HUES64 (cell line): ENCODE measurements around the gene LIMS4.
"Not testable (repeated sequence)": the region's sequence is repeated elsewhere in the genome, so short reads cannot be mapped to it uniquely, and the experiment has no call there.

Experiments
- H3K27ac ChIP-seq: 2 replicates; pipeline ENCODE4 v1.7.0; 2013; ENCODE audit warnings: low read depth, low read length, inconsistent platforms
- H3K27me3 ChIP-seq: 2 replicates; pipeline ENCODE4 v1.6.1; 2013; ENCODE audit warnings: mild to moderate bottlenecking, low read length; ENCODE audit not compliant: insufficient read depth
- H3K36me3 ChIP-seq: 2 replicates; pipeline ENCODE4 v1.6.1; 2013; ENCODE audit warnings: mild to moderate bottlenecking, low read length; ENCODE audit not compliant: insufficient read depth
- H3K4me1 ChIP-seq: 2 replicates; pipeline ENCODE4 v1.6.1; 2013; ENCODE audit warnings: mild to moderate bottlenecking, low read length, moderate library complexity; ENCODE audit not compliant: insufficient read depth
- H3K4me3 ChIP-seq: 2 replicates; pipeline ENCODE4 v1.5.1; 2013; ENCODE audit warnings: mild to moderate bottlenecking, low read length, moderate library complexity
- H3K9ac ChIP-seq: 2 replicates; pipeline ENCODE4 v1.6.1; 2013; ENCODE audit warnings: mild to moderate bottlenecking, low read depth, low read length
- H3K9me3 ChIP-seq: 2 replicates; pipeline ENCODE4 v1.6.1; 2013; ENCODE audit warnings: low read depth, low read length; ENCODE audit not compliant: insufficient read depth
- WGBS: fragments of 150-250, 120-280 bp; methylation state at CpG from one replicate; pipeline ENCODE4 v1.1.7; 2013; ENCODE audit warnings: missing lambda C conversion rate; 5-methylcytosine and 5-hydroxymethylcytosine counted together

Gene LIMS4

DNA sequence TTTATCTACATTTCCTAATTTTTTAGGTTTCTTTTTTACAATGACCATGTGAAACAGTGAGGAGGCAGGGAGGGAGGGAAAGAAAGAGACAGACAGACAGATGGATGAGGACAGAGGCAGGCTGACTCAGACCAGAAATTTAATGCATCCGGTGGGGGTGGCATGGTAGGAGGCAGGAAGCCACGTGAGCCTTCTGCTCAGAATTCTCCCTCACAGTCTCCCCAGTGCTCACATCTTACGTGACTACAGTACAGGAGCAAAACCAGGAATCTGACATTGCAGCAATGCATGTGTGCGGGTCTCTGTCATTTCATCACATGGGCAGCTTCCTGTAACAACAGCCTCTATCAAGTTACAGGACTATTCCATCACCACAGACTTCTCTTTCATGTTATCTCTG, 2.3 kb upstream of the LIMS4 start:
- H3K9me3 ChIP-seq, H3K36me3 ChIP-seq, H3K27ac ChIP-seq, H3K27me3 ChIP-seq, H3K4me1 ChIP-seq, H3K4me3 ChIP-seq, H3K9ac ChIP-seq: not testable (repeated sequence)
- WGBS, result no CpG with 5 or more reads among the region's 4 CpGs

DNA sequence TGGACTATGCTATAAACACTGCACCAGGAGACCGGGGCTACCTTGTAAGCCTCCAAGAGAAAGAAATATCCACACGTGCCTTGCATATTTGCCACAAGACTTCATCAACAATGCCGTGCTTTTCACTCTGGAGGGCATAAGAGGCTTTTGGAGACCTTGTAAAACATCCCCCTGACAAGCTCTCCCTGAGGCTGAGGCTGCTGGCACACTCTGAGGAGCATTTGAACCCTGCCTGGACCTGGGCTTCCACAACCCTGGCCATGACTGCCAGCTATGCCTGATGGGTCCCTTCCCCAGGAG, 393 bp upstream of the LIMS4 start:
- WGBS, result no CpG with 5 or more reads among the region's 3 CpGs
- not testable (repeated sequence) for H3K27me3 ChIP-seq

DNA sequence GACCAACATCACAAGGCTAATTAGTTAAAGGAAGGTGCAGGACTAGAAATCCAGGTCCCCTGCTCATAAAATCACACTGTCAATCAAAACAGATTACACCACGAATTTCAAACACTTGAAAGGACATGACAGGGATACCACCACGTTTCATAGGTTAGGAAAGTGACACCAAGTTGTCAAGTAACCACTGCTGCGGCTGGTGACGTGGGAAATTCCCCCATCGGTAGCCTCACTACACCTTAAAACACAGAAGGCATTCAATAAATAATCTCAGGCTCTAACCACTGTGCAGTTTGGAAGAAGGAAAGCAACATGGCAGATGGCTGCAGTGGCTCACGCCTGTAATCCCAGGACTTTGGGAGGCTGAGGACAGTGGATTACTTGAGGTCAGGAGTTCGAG, 3.7 kb downstream of the LIMS4 start:
- H3K9me3 ChIP-seq, H3K27ac ChIP-seq, H3K9ac ChIP-seq, H3K36me3 ChIP-seq, H3K4me1 ChIP-seq, H3K27me3 ChIP-seq, H3K4me3 ChIP-seq: not testable (repeated sequence)
- WGBS, result no CpG with 5 or more reads among the region's 7 CpGs

More for the DNA sequence above, 393 bp upstream of the LIMS4 start:
- H3K27ac ChIP-seq, H3K9ac ChIP-seq, H3K9me3 ChIP-seq, H3K4me3 ChIP-seq, H3K36me3 ChIP-seq, H3K4me1 ChIP-seq: not testable (repeated sequence)

DNA sequence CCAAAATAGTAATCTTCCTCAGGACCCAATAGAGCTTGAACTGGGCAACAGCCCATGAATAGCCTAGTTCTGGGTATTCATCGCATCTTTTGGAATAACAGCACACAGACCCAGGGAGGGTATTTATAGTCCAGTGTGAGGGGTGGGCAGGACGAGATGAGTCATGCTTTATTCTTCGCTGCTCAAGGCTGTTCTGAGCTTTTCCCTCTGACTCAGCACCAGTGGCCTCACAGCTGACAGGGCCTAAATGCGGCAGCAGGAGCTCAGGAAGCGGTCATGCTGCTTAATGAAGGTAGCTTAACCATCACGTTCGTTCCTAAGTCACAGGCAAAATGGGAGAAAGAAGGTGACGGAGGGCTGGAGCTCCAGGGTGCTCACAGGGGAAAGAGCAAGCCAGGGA, 7.3 kb downstream of the LIMS4 start:
- H3K27ac ChIP-seq, H3K9ac ChIP-seq, H3K9me3 ChIP-seq, H3K4me1 ChIP-seq, H3K4me3 ChIP-seq, H3K36me3 ChIP-seq, H3K27me3 ChIP-seq: not testable (repeated sequence)
- no CpG with 5 or more reads among the region's 8 CpGs for WGBS

DNA sequence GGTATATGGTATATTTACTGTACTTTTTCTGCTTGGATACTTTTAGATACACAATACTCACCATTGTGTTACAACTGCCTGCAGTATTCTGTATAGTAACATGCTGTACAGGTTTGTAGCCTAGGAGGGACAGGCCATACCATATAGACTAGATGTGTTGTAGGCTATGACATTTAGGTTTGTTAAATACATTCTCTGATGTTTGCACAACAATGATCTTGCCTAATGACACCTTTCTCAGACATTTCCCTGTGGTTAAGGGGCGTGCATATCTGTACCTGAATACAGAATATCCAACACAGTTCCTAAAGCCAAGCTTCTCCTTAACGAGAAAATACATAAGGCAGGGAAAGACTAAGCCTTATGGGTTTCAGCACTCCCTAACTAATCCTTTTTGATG, 10.2 kb downstream of the LIMS4 start:
- not testable (repeated sequence) for H3K9ac ChIP-seq, H3K27ac ChIP-seq, H3K4me1 ChIP-seq, H3K27me3 ChIP-seq, H3K9me3 ChIP-seq, H3K4me3 ChIP-seq, H3K36me3 ChIP-seq
- no CpG with 5 or more reads among the region's 2 CpGs for WGBS

DNA sequence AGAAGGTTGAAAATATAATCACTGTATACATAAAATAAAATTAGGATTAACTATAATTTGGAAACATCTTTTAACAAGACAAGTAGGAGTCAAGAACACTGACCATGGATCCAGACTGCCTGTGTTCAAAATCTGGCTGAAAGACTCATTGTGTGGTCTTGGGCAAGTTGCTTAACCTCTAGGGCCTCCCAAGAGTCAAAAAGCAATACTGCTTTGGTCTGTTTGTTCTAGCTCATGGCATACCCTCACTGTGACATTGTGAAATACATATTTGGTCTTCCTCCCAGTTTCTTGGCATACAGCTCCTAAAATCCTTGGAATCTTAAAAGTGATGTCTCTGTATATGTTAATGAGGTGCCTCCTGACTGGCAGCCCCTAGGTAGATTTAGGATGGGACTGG, 12.3 kb downstream of the LIMS4 start:
- H3K4me3 ChIP-seq, H3K9ac ChIP-seq, H3K36me3 ChIP-seq, H3K27me3 ChIP-seq, H3K4me1 ChIP-seq, H3K27ac ChIP-seq, H3K9me3 ChIP-seq: not testable (repeated sequence)

DNA sequence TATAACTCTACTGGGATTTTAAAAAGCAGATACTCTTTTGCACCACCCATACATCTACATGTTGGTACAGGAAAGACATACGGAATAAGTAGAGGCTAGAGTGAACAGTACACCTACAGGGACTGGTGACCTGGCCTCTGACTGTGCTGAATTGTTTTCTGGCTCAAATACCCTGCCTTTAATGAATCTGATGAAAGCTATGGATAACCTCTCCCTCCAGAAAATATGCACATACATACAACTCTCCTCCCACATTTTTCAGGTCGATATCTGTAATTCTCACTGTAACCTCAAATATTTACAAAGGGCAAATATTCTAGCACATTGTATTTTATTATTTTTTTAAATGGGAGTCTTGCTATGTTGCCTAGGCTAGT, 15.4 kb downstream of the LIMS4 start:
- not testable (repeated sequence) for H3K27ac ChIP-seq
- WGBS, result no CpG with 5 or more reads among the region's 2 CpGs

DNA sequence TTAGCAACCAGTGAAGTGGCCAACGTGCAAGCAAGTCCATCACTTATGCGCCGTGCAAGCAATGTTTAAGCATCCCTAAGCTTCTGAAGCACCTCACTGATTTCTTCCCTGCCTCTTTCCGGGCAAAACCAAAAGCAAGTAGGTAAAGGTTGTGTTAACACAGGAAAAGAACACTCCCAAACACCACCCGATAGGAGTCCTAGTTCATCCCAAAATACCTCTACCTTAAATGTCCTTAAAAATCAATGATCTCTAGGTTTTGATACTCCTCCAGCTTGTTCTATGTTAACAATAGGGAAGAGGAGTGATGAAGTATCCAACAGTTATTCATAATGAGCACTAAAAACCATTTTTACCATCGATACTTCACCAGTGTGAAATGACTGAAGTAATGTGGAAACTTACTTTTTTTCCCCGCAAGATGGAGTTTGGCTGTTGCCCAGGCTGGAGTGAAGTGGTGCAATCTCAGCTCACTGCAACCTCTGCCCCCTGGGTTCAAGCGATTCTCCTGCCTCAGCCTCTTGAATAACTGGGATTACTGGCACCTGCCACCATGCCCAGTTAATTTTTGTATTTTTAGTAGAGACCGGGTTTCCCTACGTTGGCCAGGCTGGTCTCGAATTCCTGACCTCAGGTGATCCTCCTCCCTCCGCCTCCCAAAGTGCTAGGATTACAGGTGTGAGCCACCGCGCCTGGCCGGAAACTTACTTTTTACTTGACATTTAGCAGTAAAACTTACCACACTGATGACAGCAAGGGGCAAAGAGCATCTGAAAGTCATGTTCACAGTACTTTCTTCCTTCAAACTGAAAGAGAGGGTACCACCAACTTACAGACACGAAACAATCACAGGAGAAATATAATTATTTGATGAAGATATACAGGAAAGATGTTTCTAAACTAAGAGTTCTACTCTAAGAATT, 16.1 kb downstream of the LIMS4 start:
- WGBS, result no CpG with 5 or more reads among the region's 16 CpGs
- H3K4me1 ChIP-seq, H3K9me3 ChIP-seq, H3K4me3 ChIP-seq, H3K36me3 ChIP-seq, H3K27ac ChIP-seq, H3K9ac ChIP-seq, H3K27me3 ChIP-seq: not testable (repeated sequence)

More for the DNA sequence above, 15.4 kb downstream of the LIMS4 start:
- not testable (repeated sequence) for H3K9me3 ChIP-seq, H3K4me1 ChIP-seq, H3K9ac ChIP-seq, H3K36me3 ChIP-seq, H3K4me3 ChIP-seq, H3K27me3 ChIP-seq

DNA sequence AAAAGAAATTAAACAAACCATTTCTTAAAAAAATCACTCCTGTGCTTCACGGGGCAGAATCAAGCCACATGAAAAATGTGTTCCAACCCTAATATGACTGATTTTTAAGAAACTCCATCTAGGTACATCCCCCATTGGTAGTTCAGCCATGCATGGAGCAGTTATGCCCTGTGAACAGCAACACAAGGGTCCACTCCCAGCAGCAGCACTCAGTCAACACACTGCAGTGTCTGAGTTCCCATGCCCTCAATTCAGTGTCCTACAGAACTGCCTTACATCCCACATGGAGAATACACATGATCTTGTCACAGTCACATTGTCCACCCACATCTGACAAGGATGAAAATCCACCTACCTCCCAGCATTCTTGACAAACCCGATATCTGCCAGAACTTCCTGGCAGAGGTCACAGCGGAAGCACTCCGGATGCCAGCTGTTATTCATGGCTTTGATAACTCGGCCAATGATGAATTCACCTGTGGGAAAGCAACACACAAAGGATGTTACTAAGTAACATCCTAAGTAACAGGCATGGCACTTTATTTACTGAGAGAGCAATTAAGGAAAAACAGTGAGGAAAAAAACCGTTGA, 17.4 kb downstream of the LIMS4 start:
- not testable (repeated sequence) for H3K27ac ChIP-seq, H3K9ac ChIP-seq, H3K27me3 ChIP-seq, H3K4me3 ChIP-seq, H3K4me1 ChIP-seq, H3K9me3 ChIP-seq, H3K36me3 ChIP-seq
- WGBS, result no CpG with 5 or more reads among the region's 6 CpGs

DNA sequence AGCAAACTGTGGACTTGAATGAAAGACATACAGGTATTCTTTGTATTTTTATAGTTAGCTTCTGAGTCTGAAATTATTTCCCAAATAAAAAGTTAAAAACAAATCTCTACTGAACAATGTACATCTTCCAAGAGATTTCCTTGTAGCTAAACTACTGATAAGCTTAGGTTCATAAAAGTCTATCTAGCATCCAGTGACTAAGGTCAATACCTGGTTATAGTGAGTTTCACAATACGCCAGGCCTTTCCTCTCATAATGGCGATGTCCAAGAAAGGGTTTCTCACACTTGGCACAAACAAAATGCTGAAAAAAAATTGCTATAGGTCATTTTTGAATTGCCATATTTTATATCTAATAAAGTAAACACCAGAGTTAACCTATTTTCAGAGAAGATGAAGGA, 21.7 kb downstream of the LIMS4 start:
- H3K9me3 ChIP-seq, H3K27ac ChIP-seq, H3K4me1 ChIP-seq, H3K9ac ChIP-seq, H3K27me3 ChIP-seq, H3K4me3 ChIP-seq, H3K36me3 ChIP-seq: not testable (repeated sequence)
- WGBS, result no CpG with 5 or more reads among the region's 2 CpGs

DNA sequence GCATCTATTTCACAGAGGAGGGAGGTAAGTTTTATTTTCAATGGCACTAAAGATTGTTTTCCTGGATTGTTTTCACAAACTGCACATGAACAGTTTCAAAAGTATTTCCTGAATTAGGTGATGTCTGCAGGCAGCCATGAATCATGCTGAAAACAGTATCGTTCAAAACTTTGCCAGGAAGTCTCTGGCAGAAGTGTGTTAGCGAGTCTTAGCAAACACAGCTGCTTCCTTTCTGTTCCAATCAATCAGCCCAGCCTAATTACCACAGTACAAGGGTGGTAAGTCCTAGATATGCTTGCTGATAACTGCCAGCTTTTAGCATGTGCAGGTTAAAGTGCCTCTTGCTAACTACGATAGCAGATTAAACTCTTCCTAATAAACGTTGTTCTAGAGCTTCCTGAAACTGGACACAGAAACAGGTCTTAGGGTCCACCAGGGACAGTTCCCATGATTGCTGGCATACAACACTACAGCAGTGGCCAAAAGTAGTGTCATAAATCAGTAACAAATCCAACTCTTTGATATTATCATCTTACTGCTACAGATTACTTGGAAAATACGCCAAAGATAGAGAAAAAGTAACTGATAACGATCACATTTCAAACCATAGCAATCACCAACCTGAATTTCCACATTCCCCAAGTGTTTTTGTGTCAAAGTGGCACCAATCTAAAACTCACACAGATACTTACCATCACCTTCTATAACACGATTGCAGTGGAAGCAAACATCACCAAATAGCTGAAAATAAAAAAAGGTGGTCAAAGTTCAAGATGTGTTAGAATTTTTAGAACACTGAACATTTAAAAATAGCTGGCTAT, 23.3 kb downstream of the LIMS4 start:
- not testable (repeated sequence) for H3K4me3 ChIP-seq, H3K9me3 ChIP-seq, H3K4me1 ChIP-seq, H3K27me3 ChIP-seq, H3K9ac ChIP-seq, H3K27ac ChIP-seq, H3K36me3 ChIP-seq
- no CpG with 5 or more reads among the region's 7 CpGs for WGBS
